HG02973 (cell line): ENCODE measurements around the gene LRRC8C.
"Not testable (repeated sequence)": the region's sequence is repeated elsewhere in the genome, so short reads cannot be mapped to it uniquely, and the experiment has no call there.

Source experiments
- ATAC-seq: cut with Tn5 transposase; IDR thresholded peaks from one replicate; pipeline ENCODE4 v1.9.1; 2021; ENCODE audit warnings: moderate library complexity; ENCODE audit not compliant: unreplicated experiment

LRRC8C gene

DNA sequence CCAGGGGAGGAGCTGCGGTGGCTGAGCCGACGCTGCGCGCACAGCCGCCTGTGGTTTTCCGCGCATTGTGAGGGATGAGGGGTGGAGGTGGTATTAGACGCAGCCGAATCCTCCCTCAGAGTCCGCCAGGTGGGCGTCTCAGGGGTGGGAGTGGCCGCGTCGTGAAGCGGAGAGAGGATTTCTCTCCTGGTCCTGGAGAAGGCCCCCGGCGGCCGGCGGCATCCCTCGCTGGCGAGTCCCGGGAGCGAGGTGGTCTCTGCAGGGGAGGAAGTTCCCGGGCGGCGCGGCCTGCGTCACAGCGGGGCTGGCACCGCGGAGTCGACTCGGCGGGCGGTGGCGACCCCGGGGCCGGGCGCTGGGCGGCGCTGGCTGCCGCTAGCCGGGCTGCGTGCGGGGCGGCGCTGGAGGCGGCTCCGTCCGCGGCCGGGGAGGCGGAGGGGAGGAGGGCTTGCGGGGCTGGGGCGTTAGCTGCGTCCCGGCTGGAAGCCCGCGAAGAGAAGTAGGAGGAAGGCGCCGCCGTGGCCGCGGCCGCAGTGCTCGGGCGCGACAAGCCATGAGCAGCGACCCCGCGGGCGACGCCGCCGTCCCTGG, at the start of gene LRRC8C:
Gene LRRC8C (plus strand): TSS at position 464 of the 591 bp plus-strand sequence. CDS start 53,354 bp downstream, outside the sequence.
- ATAC-seq: peak; percentile 76

DNA sequence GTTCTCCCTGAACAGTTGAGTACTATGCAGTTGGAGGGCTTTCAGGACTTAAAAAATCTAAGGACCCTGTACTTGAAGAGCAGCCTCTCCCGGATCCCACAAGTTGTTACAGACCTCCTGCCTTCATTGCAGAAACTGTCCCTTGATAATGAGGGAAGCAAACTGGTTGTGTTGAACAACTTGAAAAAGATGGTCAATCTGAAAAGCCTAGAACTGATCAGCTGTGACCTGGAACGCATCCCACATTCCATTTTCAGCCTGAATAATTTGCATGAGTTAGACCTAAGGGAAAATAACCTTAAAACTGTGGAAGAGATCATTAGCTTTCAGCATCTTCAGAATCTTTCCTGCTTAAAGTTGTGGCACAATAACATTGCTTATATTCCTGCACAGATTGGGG, 48.7 kb upstream of the LRRC8C start:
- ATAC-seq: no peak

DNA sequence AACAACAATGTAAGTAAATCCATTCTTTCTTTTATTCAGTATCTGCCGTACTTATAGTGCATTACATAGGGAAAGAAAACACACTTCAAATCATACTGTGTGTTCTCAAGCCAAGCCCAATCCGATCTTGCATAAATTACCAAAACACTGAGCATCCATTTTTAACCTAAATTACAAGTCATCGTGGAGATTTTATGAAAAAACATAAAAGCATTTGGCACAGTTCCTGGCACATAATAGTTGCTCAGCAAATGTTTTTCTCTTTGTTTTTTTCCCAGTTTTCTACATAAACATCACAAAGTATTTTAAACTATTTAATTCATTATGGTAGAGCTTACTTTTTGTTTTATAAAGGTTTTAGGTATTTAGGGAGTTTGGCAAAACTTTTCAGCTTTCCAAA, 48.1 kb upstream of the LRRC8C start:
- ATAC-seq: no peak

DNA sequence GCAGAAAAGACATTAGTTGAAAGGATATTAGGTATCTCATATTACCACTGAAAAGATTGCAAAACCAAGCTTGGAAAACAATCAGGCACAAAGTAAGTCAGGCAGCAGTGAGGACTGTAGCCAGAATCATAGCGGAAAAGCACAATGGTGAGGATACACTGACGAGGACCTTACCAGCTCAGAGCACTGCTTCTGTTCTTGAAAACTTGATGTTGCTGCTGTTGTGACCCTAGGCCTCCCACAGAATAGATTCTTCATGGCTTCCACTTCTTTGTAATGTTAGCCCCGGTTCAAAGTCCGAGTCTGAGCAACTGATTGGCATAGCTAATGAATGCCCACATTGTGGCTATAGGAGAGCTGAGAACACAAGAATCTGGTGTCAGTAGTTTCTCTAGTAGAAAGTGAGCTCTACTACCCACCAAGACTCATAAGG, 45.2 kb upstream of the LRRC8C start:
- ATAC-seq: no peak

DNA sequence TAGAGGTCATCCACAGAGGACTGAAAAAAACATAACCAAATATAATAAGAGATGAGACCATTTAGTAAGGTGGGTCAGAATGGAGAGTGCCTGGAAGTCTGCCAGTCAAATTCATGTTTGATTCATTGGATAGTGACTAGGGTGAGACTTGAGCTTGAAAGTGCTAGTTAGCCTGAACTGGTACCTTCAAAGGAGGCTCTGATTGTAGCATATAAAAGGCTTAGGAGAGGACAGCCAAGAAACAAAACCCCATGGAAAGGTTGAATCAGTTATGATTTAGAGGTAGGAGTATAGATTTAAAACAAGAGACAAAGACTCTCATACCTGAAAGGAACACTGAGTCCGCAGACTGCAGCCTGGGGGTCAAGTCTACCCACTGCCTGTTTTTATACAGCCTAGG, 44.4 kb upstream of the LRRC8C start:
- ATAC-seq: no peak

DNA sequence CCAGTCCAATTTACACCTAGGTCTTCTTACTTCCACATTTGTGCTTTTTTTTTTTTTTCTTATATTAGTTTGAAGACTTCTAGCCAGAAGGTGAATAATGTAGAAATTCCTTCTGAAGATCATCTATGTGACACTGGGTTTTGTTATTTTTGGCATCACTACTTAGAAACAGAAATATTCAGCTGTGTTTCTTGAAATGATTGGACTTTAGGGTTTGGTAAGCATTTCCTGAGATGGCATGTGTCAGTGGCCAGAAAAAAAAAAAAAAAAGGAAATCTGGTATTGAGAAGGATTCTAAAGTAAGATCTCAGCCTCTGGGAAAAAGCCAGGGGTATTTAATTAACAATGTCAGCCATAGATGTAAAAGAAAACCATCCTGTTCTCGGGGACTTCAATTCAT, 43.4 kb upstream of the LRRC8C start:
- no peak for ATAC-seq

DNA sequence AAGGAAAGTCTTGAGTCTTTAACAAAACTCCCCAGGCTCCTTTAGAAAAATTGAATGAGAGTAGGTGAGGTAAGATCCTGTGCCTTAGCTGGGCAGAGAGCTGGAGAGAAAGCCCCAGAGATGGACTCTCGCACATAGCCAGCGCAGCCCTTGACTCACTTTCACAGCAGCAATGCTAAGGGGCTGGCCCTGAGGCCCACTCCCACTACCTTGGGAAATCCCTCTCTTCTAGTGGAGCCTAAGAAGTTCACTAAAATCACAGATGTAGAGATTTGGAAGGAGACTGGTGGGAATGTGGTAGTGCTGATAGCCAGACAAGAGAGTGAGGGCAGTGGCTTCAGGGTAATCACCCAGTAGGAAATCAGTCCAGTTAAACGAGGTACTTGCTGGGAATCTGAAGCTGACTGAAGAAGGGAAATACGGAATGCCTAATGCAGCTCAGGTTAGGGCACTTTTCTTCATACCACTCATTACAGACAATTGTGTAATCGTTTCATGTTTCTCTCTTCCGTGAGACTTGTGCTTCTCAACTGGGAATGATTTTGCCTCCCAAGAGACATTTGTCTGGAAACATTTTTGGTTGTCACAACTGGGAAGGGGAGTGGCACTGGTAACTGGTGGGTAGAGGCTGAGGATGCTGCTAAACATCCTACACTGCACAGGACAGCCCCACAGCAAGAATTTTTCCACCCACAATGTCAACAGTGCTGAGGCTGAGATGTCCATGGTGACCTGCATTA, 42.4 kb upstream of the LRRC8C start:
- ATAC-seq: no peak

DNA sequence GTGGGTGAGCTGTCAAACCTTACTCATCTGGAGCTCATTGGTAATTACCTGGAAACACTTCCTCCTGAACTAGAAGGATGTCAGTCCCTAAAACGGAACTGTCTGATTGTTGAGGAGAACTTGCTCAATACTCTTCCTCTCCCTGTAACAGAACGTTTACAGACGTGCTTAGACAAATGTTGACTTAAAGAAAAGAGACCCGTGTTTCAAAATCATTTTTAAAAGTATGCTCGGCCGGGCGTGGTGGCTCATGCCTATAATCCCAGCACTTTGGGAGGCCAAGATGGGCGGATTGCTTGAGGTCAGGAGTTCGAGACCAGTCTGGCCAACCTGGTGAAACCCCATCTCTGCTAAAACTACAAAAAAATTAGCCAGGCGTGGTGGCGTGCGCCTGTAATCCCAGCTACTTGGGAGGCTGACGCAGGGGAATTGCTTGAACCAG, 40.0 kb upstream of the LRRC8C start:
- not testable (repeated sequence) for ATAC-seq

DNA sequence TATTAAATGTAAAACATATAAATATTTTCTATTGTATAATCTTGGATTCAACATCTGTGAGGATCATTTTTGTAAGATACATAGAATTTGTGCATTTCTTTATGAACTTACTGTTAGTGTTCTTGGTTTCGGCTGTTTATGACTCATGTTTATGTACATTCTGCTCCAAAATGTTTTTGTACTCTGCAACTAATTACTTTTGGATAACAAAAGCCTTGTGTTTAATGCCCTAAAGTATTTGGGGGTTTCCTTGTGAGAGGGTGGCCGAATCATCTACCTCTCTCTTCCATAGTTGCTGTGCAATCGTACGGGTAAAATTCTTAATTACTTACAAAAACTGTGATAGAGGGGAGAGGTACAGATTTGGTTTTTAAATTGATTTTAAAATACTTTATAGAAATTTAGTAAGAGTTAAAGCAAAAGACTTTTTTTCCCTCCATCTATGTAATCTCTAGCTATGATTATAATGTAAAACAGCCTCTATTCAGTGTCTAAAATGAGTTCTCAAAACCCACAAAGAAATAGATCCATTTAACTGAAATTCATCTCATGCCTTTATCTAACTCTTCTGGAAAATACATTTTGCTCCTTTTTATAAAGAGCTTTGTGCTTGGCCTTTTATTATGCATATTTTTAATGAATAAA, 38.7 kb upstream of the LRRC8C start:
- ATAC-seq: no peak

DNA sequence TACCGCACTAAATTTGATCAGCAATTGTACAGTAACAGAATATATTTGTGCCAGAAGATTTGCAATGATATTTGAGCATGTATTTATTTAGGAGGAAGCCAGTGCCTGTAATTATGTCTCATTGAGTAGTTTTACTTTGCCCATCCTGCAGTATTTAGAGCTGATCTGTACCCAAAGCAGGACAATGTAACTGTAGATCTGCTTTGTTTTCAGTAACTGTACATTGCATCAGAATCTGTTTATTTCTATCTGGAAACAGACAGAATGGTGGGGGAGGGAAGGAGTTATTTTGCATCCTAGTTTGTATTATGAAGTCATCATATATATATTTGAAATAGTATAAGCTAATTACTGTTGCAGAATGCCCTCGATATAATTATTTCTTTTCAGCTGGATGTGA, 36.2 kb upstream of the LRRC8C start:
- no peak for ATAC-seq

DNA sequence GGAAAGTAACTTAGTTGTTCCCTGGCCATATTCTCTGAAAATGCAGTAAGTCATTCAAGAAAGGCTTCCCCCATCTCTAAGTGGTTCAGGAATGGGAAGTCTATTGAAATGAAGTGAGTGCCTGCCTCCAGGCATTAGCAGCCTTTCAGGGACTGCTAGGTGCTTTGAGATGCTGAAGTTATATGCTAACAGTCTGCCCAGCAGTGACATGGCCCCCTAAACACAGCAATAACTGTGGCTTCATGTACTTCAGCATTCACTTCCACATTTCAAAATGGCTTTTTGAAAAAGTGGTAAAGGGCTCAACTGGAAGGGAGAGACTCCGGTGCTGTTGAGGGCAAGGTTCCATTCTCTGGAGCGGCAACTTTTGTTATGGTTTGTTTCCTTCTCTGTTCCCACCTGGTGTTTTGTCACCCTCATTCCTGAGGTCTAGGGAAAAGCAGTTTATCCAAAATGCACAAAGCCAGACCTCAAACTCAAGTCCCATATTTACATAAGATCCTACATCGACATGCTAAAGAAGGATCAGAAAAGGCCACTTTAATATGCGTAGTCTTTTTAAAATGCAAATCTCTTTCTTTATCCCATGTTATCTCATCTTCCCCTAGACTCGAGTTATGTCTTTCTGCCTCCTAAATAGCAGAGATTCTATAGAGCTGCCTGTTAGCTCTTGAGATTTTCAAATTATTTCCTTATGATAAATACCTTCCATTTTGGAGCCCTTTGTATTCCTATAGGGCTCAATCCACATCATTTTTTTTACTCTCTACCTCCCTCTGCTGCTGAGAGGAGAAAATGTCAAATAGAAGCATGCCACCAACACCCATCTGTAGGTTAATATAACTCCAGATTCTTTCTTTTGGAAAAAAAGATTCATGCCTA, 34.2 kb upstream of the LRRC8C start:
- no peak for ATAC-seq

DNA sequence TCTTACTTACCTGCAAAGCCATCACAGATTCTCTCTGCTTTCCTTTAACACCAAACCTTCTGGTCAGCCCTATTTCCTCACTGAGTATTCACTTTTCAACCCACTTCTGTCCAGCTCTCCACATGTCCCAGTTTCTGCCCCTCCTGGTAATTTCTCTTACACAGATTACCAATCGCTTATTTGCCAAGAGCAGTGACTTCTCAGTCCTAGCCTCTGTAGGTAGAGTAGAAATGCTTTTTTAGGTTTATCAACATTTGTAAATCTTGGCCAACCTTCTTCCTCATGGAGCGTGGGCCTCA, 33.6 kb upstream of the LRRC8C start:
- ATAC-seq: no peak

DNA sequence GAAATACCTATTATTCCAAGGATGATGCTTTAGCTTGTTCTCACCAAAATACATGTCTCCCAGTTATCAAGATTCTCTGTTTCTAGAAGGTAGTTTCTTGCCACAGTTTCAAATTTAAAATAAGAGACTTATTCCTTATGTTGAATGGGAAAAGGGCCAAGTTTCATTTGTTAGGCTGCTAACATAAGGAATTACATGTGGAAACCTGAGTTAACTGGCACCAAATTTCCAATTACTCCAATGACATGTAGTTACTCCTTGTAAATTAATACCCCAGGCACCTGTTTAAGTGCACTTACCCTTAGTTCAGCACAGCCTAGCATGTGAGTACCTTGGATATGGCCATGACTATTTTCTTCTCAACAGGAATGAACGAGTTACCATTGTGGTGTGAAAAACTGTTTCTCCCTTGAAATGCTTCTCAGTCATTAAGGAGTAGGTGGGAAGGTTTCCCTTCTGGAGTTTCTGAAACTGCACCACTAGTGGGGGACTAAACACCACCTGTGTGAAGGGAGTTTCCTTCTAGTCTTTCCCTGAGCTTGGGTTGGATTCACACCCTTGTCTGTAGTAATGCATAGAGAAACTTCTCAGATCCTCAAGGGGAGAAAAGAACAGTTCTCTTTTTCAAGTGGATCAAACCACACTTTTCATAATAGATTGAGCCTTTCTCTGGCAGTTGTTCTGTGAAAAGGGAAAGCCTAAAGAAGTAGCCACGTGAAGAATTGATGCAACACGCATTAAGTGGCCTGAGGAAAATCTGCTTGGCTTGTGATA, 32.3 kb upstream of the LRRC8C start:
- ATAC-seq: no peak

DNA sequence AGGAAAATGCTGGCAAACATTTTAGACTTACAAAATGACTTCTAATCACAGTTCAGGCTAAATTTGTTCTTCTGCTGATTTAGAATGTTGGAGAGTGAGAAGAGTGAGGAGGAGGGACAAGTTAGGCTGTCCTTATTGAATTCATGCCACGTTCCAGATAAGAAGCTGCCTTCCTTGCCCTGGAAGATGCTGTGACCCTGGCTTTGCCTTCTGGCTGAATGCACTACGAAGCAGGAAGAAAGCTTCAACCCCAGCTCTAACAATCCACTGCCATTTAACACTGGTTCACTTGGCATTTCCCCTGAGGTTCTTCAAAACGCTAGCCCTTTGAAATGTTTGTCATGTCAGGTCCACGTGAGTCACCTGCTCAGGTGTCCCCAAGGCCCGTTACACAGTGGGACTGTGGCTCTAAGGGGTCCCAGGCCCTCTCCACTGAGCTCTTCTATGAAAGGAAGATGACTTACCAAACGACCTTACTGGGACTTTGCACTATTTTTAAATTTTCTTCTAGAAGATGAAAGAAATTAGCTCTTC, 30.0 kb upstream of the LRRC8C start:
- no peak for ATAC-seq

DNA sequence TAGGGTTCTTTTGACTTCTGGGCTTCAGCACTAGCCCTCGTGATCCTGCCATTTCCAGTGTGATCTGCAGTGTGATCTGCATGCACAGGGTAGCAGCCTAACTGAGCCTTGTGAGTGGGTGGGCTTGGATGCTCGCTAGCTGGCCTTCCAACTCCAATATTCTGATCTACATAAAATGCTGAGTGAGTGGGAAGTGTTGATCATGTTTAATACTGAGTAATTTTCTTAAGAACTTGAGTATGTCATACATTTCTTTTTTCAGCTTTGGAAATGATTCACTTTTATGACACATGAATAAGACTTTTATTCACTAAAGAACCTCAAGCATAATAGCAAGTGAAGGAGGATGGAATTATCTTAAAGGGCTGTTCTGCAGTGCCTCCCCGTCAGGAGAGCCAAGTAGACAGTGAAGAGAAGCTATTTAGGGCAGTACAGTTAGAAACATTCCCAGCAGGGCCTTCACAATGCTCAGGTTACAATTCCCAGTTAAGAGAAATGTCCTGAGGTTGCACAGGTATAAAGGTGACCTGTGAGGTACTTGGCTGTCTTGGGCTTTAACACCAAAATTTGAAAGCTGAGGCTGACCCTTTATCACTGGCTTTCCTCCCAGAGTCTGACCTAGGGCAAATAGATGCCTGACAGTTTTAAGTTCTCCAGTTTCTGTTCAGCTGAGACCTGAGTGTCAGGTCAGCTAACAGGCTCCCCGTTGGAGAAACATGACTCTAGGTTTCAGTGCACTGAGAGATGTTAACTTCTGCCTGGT, 29.1 kb upstream of the LRRC8C start:
- ATAC-seq: no peak

DNA sequence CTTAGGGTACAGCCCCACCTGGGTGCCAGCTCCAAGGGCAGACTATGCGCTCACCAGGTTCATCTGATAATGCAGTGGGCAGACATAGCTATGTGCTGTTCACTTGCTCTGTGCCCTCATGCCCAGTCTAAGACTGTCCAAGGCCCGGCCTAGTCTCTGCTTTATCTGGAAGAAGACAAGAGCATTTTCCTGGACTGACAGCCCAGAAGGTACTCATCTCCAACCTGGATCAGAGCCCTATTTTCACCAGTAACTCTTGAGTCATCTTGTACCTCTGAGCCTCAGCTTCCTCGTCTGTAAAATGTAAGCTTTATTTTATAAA, 28.5 kb upstream of the LRRC8C start:
- ATAC-seq: no peak

DNA sequence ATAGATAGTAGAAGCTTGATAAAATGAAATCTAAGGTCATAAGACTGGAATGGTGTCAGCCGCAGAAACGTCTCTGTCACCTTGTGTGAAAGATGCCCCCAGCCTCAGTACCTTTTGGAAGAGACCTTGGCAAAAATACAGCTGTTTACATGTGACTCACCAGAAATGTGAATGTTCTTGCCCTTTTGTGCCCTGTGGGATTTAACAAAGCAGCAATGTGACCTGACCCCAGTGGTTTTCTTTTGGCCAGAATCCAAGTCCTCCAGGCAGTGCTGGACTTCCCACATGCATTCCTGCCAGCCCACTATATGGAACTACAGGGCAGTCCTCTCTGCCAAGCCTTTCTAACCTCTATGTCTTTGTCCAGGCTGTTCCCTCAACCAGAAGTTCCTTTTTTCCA, 27.2 kb upstream of the LRRC8C start:
- ATAC-seq: no peak

DNA sequence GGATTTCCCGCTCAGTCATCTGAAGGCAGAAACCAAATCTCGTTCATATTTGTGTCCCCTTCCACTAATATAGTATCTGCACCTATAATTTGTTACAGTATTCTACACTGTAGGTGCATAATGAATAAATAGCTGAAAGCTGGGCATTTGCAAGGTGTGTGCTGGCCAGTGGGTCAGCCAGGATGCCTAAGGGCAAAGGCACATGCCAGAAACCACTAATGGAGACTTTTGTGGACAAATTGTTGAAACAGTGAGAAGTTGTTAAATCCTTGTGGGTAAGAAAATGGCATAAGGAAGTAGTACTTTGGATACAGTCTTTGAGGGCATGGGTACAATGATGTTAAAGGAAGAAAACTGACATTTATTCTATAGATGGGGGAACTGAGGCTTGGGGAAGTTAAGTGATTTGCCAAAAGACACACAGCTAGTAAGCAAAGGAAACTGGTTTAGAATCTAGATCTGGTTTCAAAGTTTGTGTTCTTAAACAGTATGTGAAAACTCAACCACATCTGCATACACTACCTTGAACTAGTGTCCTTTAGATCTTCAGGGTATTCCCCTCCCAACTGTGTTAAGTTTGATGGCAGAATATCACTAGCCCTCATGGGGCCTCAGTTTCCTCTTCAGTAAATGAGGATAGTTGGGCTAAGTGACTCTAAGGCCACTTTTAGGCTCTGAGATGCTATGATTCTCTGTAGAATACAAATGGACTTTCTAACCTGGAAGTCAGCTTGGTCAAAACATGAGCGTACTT, 26.5 kb upstream of the LRRC8C start:
- no peak for ATAC-seq

DNA sequence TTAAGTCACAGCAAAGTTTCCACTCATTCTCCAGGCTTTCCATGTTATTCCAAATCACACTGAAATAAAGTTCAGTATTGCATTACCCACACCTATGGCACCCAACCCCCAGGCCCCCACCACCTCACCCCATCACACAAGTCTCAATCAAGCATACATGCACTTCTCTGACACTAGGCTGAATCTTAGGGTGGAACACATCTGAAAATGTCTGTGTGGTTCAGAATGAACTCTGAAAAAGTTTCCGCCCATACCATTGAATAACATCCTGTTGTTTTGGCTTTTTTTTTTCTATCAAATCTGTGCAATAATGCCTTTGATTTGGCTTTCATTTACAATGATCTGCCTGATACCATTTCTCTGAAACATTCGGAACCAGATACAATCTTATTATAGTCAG, 25.8 kb upstream of the LRRC8C start:
- ATAC-seq: no peak
